GM12873 (cell line): Measurements from ENCODE around the gene GNAQ.

Source experiments
- CTCF ChIP-seq: IDR thresholded peaks from 2 replicates; pipeline ENCODE4 v1.5.1; 2012; ENCODE audit warnings: low read depth, mild to moderate bottlenecking, moderate library complexity, low read length, control low read depth; ENCODE audit not compliant: insufficient read depth; ENCODE audit errors: missing control alignments

Gene GNAQ

GRCh38 chr9:77764894-77765780 is 266.5 kb downstream of the GNAQ start:
- peak; percentile 43 for TF ChIP-seq CTCF

GRCh38 chr9:77763566-77763965 is 268.0 kb downstream of the GNAQ start:
- no peak for TF ChIP-seq CTCF

GRCh38 chr9:77759391-77759790 is 272.2 kb downstream of the GNAQ start:
- no peak for TF ChIP-seq CTCF

GRCh38 chr9:77756449-77756848 is 275.2 kb downstream of the GNAQ start:
- peak; percentile 36 for TF ChIP-seq CTCF

- TF ChIP-seq CTCF: no peak
Measured at GRCh38 chr9:77753180-77753579, 278.4 kb downstream of the GNAQ start.

GRCh38 chr9:77752554-77752953 is 279.1 kb downstream of the GNAQ start:
- no peak for TF ChIP-seq CTCF

GRCh38 chr9:77751341-77752091 is 280.1 kb downstream of the GNAQ start:
- peak; percentile 55 for TF ChIP-seq CTCF
